ENCODE measurements around the gene TBC1D1.
A peak's percentile ranks its signal among the peaks of the same experiment; 100 is the strongest.

The TBC1D1 gene

GRCh38 chr4:38060829-38061431 is 170.0 kb downstream of the TBC1D1 start:
- Histone ChIP-seq H3K27me3 (no peaks in the 10 kb centered on the region), H4K20me1 (peaks cover 0 to 20% (median 5%) of the 10 kb centered on the region in 11 experiments; a peak in 5 of 22 replicates), H3K27ac (peak overlapping the region in 4 of 11 experiments; percentile 0 to 27 (median 12); a peak in 4 of 22 replicates), H3K9ac (peak overlapping the region in 4 of 11 experiments; percentile 6 to 37 (median 22); a peak in 7 of 22 replicates), H3K4me3 (no peak overlapping the region), H3K4me2 (peak overlapping the region in 5 of 11 experiments; percentile 1 to 35 (median 27); a peak in 4 of 22 replicates), H3K4me1 (peaks cover 26 to 48% (median 42%) of the 10 kb centered on the region in 10 experiments), H3K36me3 (peaks cover 31 to 72% (median 54%) of the 10 kb centered on the region in 11 experiments), H3K9me3 (replicated peaks in 1 of 11) (peaks cover 0 to 3% (median 0%) of the 10 kb centered on the region in 11 experiments; a peak in 1 of 22 replicates)
- TF ChIP-seq Cebpa-rat (IDR thresholded peaks at IDR 0.05): no peak

DNA sequence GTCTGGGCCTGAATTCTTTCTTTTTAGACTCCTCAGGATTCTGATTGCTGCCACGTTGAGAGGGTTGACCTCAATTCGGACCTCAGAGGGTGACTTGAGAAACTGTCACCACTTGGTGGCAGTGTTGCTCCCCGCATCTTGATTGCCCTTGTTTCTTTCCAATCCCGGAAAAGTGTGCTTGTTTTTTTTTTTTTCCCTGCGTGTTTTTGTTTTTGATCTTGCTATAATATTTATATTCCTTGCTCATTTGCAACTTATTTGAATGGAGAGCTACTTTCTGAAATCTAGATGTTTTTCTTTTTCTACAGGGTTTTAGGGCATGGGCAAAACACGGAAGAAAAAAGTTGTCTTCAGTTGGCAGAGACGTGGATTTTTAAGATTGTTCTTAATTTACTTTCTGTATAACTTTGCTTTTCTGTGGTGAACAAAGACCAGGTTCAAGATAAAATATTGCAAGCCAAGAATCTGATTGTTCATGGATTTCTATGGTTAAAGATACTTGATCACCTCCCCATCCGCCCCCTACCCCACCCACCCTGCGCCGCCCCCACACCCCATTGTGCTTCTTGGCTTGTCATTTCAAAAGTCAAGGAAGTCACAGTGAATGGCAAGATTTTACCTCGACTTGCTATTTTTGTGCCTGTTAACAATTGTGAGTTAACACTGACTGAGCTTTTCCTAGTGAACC is 171.3 kb downstream of the TBC1D1 start:
- Histone ChIP-seq H3K9me3 (replicated peaks in 1 of 11) (peaks cover 0 to 3% (median 0%) of the 10 kb centered on the region in 11 experiments; a peak in 1 of 22 replicates), H3K27ac (peak overlapping the region in 5 of 11 experiments; percentile 35 to 53 (median 45); a peak in 5 of 22 replicates), H3K9ac (peak overlapping the region in 6 of 11 experiments; percentile 2 to 60 (median 44); a peak in 7 of 22 replicates), H3K4me3 (peak overlapping the region in 1 of 10 experiments; percentile 23; a peak in 3 of 20 replicates), H3K4me1 (peaks cover 25 to 46% (median 38%) of the 10 kb centered on the region in 10 experiments), H3K4me2 (peak overlapping the region in 8 of 11 experiments; percentile 9 to 78 (median 40); a peak in 12 of 22 replicates), H4K20me1 (peaks cover 0 to 15% (median 5%) of the 10 kb centered on the region in 11 experiments; a peak in 5 of 22 replicates), H3K36me3 (peaks cover 35 to 70% (median 48%) of the 10 kb centered on the region in 11 experiments), H3K27me3 (no peaks in the 10 kb centered on the region)
- no peak for TF ChIP-seq Cebpa-rat (IDR thresholded peaks at IDR 0.05)

- Histone ChIP-seq H3K27ac (peak overlapping the region in 3 of 11 experiments; percentile 11 to 20 (median 15); a peak in 3 of 22 replicates), H3K9ac (peak overlapping the region in 1 of 11 experiments; percentile 32; a peak in 2 of 22 replicates), H3K4me1 (peaks cover 25 to 46% (median 38%) of the 10 kb centered on the region in 10 experiments), H3K9me3 (replicated peaks in 1 of 11) (peaks cover 0 to 3% (median 0%) of the 10 kb centered on the region in 11 experiments; a peak in 1 of 22 replicates), H3K36me3 (peaks cover 35 to 73% (median 52%) of the 10 kb centered on the region in 11 experiments), H3K4me2 (peak overlapping the region in 3 of 11 experiments; percentile 35 to 78 (median 37); a peak in 5 of 22 replicates), H3K4me3 (no peak overlapping the region), H4K20me1 (peaks cover 0 to 13% (median 3%) of the 10 kb centered on the region in 11 experiments; a peak in 5 of 22 replicates), H3K27me3 (no peaks in the 10 kb centered on the region)
- no peak for TF ChIP-seq Cebpa-rat (IDR thresholded peaks at IDR 0.05)
Observed at GRCh38 chr4:38062776-38063097, 171.9 kb downstream of the TBC1D1 start.

- Histone ChIP-seq H4K20me1 (no peaks in the 10 kb centered on the region; a peak in 1 of 22 replicates), H3K9me3 (replicated peaks in 1 of 11) (no peaks in the 10 kb centered on the region), H3K4me3 (no peak overlapping the region), H3K4me1 (peaks cover 34 to 62% (median 50%) of the 10 kb centered on the region in 10 experiments), H3K27me3 (no peaks in the 10 kb centered on the region), H3K27ac (no peak overlapping the region), H3K9ac (no peak overlapping the region), H3K36me3 (peaks cover 26 to 81% (median 54%) of the 10 kb centered on the region in 11 experiments; a peak in 21 of 22 replicates), H3K4me2 (no peak overlapping the region)
- no peak for TF ChIP-seq Cebpa-rat (IDR thresholded peaks at IDR 0.05)
Observed at GRCh38 chr4:38065176-38065575, 174.3 kb downstream of the TBC1D1 start.

- H3K4me1 ChIP-seq: peaks cover 31 to 63% (median 52%) of the 10 kb centered on the region in 10 experiments
- no peak overlapping the region for H3K9ac ChIP-seq
- no peaks in the 10 kb centered on the region for H3K9me3 ChIP-seq (replicated peaks in 1 of 11)
- H3K4me3 ChIP-seq: no peak overlapping the region
- no peak overlapping the region for H3K4me2 ChIP-seq
- no peak overlapping the region for H3K27ac ChIP-seq
- no peaks in the 10 kb centered on the region; a peak in 1 of 22 replicates for H4K20me1 ChIP-seq
- H3K27me3 ChIP-seq: no peaks in the 10 kb centered on the region
- no peak for TF ChIP-seq Cebpa-rat (IDR thresholded peaks at IDR 0.05)
- peaks cover 19 to 79% (median 47%) of the 10 kb centered on the region in 11 experiments; a peak in 21 of 22 replicates for H3K36me3 ChIP-seq
Observed at GRCh38 chr4:38065900-38066299, 175.0 kb downstream of the TBC1D1 start.

GRCh38 chr4:38067499-38067898 is 176.6 kb downstream of the TBC1D1 start:
- Histone ChIP-seq H3K4me2 (peak overlapping the region; percentile 7 to 95 (median 45)), H3K4me3 (no peak overlapping the region), H3K36me3 (peaks cover 14 to 76% (median 47%) of the 10 kb centered on the region in 11 experiments; a peak in 20 of 22 replicates), H3K4me1 (peaks cover 43 to 70% (median 64%) of the 10 kb centered on the region in 10 experiments), H3K9ac (peak overlapping the region in 7 of 11 experiments; percentile 4 to 36 (median 16); a peak in 5 of 22 replicates), H4K20me1 (no peaks in the 10 kb centered on the region), H3K27me3 (no peaks in the 10 kb centered on the region), H3K9me3 (replicated peaks in 1 of 11) (no peaks in the 10 kb centered on the region), H3K27ac (peak overlapping the region; percentile 1 to 97 (median 28); a peak in 13 of 22 replicates)
- no peak for TF ChIP-seq Cebpa-rat (IDR thresholded peaks at IDR 0.05)

- peaks cover 14 to 76% (median 44%) of the 10 kb centered on the region in 11 experiments; a peak in 20 of 22 replicates for H3K36me3 ChIP-seq
- H3K27me3 ChIP-seq: no peaks in the 10 kb centered on the region
- no peak for TF ChIP-seq Cebpa-rat (IDR thresholded peaks at IDR 0.05)
- peaks cover 49 to 70% (median 68%) of the 10 kb centered on the region in 10 experiments for H3K4me1 ChIP-seq
- H3K4me2 ChIP-seq: peak overlapping the region in 9 of 11 experiments; percentile 7 to 95 (median 55); a peak in 19 of 22 replicates
- H3K9ac ChIP-seq: peak overlapping the region in 6 of 11 experiments; percentile 4 to 36 (median 14); a peak in 6 of 22 replicates
- no peak overlapping the region for H3K4me3 ChIP-seq
- peak overlapping the region in 10 of 11 experiments; percentile 1 to 97 (median 32); a peak in 14 of 22 replicates for H3K27ac ChIP-seq
- H3K9me3 ChIP-seq (replicated peaks in 1 of 11): no peaks in the 10 kb centered on the region
- no peaks in the 10 kb centered on the region for H4K20me1 ChIP-seq
Observed at GRCh38 chr4:38068107-38068506, 177.2 kb downstream of the TBC1D1 start.

- Histone ChIP-seq H3K27ac (peak overlapping the region; percentile 25 to 97 (median 84); a peak in 19 of 22 replicates), H3K27me3 (no peaks in the 10 kb centered on the region), H3K36me3 (peaks cover 12 to 76% (median 53%) of the 10 kb centered on the region in 11 experiments; a peak in 20 of 22 replicates), H3K9ac (peak overlapping the region in 7 of 11 experiments; percentile 3 to 62 (median 57); a peak in 8 of 22 replicates), H3K4me1 (peaks cover 49 to 82% (median 80%) of the 10 kb centered on the region in 10 experiments), H4K20me1 (no peaks in the 10 kb centered on the region), H3K4me3 (no peak overlapping the region), H3K4me2 (peak overlapping the region in 8 of 11 experiments; percentile 5 to 95 (median 53); a peak in 16 of 22 replicates), H3K9me3 (replicated peaks in 1 of 11) (no peaks in the 10 kb centered on the region)
- TF ChIP-seq Cebpa-rat (IDR thresholded peaks at IDR 0.05): no peak
Observed at GRCh38 chr4:38069271-38069760, 178.4 kb downstream of the TBC1D1 start.
